ENCODE measurements around the gene ZNF668. TPM values are rescaled to one million over a fixed set of nuclear protein-coding genes. Genes with fewer than 3 reads are reported as not detected.
A peak's percentile ranks its signal among the peaks of the same experiment; 100 is the strongest.

Gene ZNF668
- total RNA-seq, 1 donor from 2014 or later = 3.7 TPM

GRCh38 chr16:31112711-31113110 lies 38.7 kb upstream of the ZNF668 start:
- Histone ChIP-seq H3K27ac (no peak overlapping the region), H3K79me2 (ENCODE audit: low read depth) (peaks cover 20% of the 10 kb centered on the region), H3K4me2 (no peak overlapping the region), H3K36me3 (no peaks in the 10 kb centered on the region), H3K9me3 (ENCODE audit: low read depth) (no peaks in the 10 kb centered on the region), H3K4me1 (peaks cover 3% of the 10 kb centered on the region), H3F3A (ENCODE audit: low read depth) (peaks cover 10% of the 10 kb centered on the region), H2AFZ (replicated peaks) (no peak overlapping the region), H3K4me3 (no peak overlapping the region), H4K20me1 (ENCODE audit: low read depth) (peaks cover 3% of the 10 kb centered on the region), H3K27me3 (no peaks in the 10 kb centered on the region), H3K9ac (no peak overlapping the region)
- no peak for DNase-seq (ENCODE audit: low spot score)
- Mint-ChIP-seq H3K36me3 (peaks cover 17% of the 10 kb centered on the region), H3K27ac (no peak overlapping the region), H3K4me3 (no peak overlapping the region), H3K27me3 (ENCODE audit: insufficient read depth, low read depth) (peaks cover 5% of the 10 kb centered on the region), H3K4me1 (peaks cover 7% of the 10 kb centered on the region), H3K9me3 (no peaks in the 10 kb centered on the region)
- TF ChIP-seq EZH2 (IDR thresholded peaks at IDR 0.05) (no peak), EZH2phosphoT487 (IDR thresholded peaks at IDR 0.05) (no peak), CTCF (IDR thresholded peaks at IDR 0.05) (no peak)

GRCh38 chr16:31111881-31112466 lies 37.9 kb upstream of the ZNF668 start:
- no peak overlapping the region for H3K4me2 ChIP-seq
- DNase-seq (ENCODE audit: low spot score) = no peak
- no peak overlapping the region for H3K4me3 Mint-ChIP-seq
- peaks cover 12% of the 10 kb centered on the region for H3K4me1 Mint-ChIP-seq
- no peaks in the 10 kb centered on the region for H3K9me3 Mint-ChIP-seq
- H3K79me2 ChIP-seq (ENCODE audit: low read depth) = peaks cover 18% of the 10 kb centered on the region
- H3K27ac ChIP-seq = no peak overlapping the region
- peaks cover 3% of the 10 kb centered on the region for H4K20me1 ChIP-seq (ENCODE audit: low read depth)
- H3K27me3 ChIP-seq = no peaks in the 10 kb centered on the region
- H3F3A ChIP-seq (ENCODE audit: low read depth) = peaks cover 17% of the 10 kb centered on the region
- no peaks in the 10 kb centered on the region for H3K9me3 ChIP-seq (ENCODE audit: low read depth)
- no peak overlapping the region for H3K4me3 ChIP-seq
- H3K27me3 Mint-ChIP-seq (ENCODE audit: insufficient read depth, low read depth) = peaks cover 8% of the 10 kb centered on the region
- peaks cover 5% of the 10 kb centered on the region for H3K4me1 ChIP-seq
- no peaks in the 10 kb centered on the region for H3K36me3 ChIP-seq
- H3K9ac ChIP-seq = no peak overlapping the region
- no peak overlapping the region for H2AFZ ChIP-seq (replicated peaks)
- H3K27ac Mint-ChIP-seq = no peak overlapping the region
- H3K36me3 Mint-ChIP-seq = peaks cover 17% of the 10 kb centered on the region
- TF ChIP-seq CTCF (IDR thresholded peaks at IDR 0.05) (no peak), EZH2phosphoT487 (IDR thresholded peaks at IDR 0.05) (no peak), EZH2 (IDR thresholded peaks at IDR 0.05) (no peak)

GRCh38 chr16:31110106-31111034 lies 36.3 kb upstream of the ZNF668 start:
- DNase-seq (ENCODE audit: low spot score) = no peak
- H3K36me3 ChIP-seq = no peaks in the 10 kb centered on the region
- H3K9me3 ChIP-seq (ENCODE audit: low read depth) = no peaks in the 10 kb centered on the region
- H3K4me3 ChIP-seq = no peak overlapping the region
- Mint-ChIP-seq H3K27me3 (ENCODE audit: insufficient read depth, low read depth) (peaks cover 8% of the 10 kb centered on the region), H3K4me1 (peaks cover 12% of the 10 kb centered on the region), H3K27ac (no peak overlapping the region), H3K4me3 (peak overlapping the region; percentile 89), H3K9me3 (no peaks in the 10 kb centered on the region), H3K36me3 (peaks cover 17% of the 10 kb centered on the region)
- peaks cover 3% of the 10 kb centered on the region for H3K79me2 ChIP-seq (ENCODE audit: low read depth)
- no peak overlapping the region for H3K9ac ChIP-seq
- no peak overlapping the region for H2AFZ ChIP-seq (replicated peaks)
- no peaks in the 10 kb centered on the region for H3K27me3 ChIP-seq
- no peak for TF ChIP-seq EZH2phosphoT487 (IDR thresholded peaks at IDR 0.05)
- TF ChIP-seq CTCF (IDR thresholded peaks at IDR 0.05) = no peak
- H4K20me1 ChIP-seq (ENCODE audit: low read depth) = peaks cover 3% of the 10 kb centered on the region
- no peak overlapping the region for H3K4me2 ChIP-seq
- peaks cover 5% of the 10 kb centered on the region for H3K4me1 ChIP-seq
- no peak overlapping the region for H3K27ac ChIP-seq
- H3F3A ChIP-seq (ENCODE audit: low read depth) = peaks cover 20% of the 10 kb centered on the region
